ENCODE data around the gene FOXP2. TPM values are rescaled to one million over a fixed set of nuclear protein-coding genes. Genes with fewer than 3 reads are reported as not detected.

FOXP2 gene
- under 0.01 and 5.8 TPM in 2 replicates for total RNA-seq

GRCh38 chr7:114414156-114415063, at the start of gene FOXP2:
TSS of gene FOXP2 (plus strand) at chr7:114414815. CDS start at chr7:114426512, 11,697 bp downstream.

All from tracheal epithelial cell (primary cell).